Activated T-cell treated with anti-CD3 and anti-CD28 coated beads for 1 hour (primary cell): ENCODE measurements around the gene KNSTRN.
A peak's percentile ranks its signal among the peaks of the same experiment; 100 is the strongest.

Source experiments
- DNase-seq: peaks from one replicate; pipeline ENCODE4 v3.0.0-alpha.2; 2020; ENCODE audit warnings: low read depth

The KNSTRN gene

DNA sequence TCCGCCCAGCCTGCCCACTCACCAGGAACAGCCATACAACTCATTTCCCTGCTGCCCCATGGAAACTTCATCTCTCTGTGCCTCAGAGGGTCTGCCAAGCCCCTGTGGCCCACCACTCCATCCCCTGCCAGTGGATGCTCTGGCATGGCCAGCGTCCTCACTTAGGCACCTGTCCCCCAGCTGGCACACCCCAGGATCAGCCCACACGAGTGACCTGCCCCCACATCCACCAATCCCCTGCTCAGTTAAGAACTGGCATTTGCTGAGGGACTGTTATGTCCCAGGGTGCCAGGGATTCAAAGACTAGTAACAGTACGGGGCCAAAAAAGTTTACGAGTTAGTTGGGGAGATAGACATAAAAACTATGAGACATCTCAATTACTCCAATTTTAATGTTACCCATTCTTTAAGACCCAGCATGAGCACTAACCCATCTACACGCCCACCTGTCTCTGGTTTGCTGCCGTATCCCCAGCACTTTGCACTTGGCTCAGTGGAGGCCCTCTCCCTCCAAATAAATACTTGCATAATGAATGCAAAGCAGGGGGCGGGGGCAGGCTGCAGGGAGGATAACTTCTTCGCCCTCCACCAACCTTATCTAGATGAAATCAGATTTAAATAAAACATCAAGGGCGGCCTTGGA, 46.7 kb downstream of the KNSTRN start:
- no peak for DNase-seq

DNA sequence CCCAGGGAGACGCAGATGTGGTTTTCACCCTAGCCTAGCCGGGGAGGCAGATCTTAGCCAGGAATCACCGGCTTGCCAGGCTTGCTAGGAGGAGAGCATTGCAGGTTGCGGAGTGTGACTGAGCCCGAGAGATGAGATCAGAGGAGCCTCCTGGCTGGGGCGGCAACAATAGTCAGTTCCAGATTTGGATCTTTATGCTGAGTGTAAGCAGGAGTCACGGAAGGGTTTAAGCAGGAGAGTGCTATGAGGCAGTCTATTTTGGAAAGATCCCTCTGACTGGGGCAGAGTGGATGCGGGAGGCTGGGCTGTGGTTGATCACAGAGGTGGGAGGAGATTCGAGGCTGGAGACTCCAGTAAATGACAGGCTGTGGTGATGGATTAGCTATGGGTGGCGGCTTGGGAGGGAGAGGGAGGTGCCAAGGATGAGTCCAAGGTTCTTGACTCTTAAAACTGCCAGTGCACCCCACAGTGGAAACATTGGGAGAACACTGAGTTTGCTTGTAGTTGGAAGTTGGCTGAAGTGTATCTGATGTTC, 47.8 kb downstream of the KNSTRN start:
- DNase-seq, result no peak

DNA sequence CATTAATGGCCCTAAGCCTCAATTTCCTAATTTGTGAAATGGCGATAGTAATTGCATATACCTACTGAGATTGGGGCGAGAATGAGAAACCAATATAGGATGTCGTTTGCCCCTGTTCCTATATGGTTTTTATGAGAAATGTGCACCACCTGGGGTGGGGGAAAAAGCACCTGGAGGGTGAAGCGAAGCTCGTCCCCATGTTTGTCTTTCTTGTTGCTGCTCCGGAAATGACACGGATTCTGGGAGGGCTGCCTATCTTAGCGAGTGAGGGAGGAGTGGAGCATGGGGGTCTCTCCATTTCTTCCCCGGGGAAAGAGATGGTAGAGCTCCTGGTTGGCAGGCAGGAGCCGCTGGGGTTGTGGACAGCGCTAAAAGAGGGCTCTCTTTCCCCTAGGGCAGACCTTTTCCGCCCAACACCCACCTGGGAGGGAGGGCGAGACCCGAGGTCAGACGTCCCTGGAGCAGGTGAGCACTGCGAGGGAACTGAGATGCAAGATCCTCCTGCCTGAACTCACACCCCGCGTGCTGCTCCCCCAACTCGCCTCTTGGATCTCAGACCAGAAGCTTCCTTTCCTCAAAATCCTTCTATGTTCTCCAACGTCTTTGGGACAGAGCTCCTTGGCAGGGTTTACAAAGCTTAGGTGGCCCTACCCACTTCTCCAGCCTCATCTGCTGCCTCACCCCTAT, 52.6 kb downstream of the KNSTRN start:
- no peak for DNase-seq

DNA sequence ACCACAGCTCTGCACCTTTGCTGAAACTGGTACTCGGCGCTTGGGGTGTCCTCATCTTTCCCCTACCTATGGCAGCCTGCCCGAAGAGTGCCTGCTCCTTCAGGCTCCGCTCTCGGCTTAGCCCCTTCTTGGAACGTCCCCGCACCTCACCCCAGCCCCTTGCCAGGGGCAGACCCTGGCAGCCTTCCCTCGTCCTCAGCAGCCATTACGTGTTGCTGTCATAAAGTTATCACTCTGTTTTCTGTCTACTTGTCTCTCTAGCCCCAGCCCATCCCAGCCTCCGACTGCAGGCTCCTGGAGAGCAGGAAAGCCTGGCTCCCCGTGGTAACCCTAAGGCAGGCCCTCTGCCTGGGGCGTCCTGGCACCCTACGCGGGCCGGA, 53.2 kb downstream of the KNSTRN start:
- DNase-seq, result no peak

DNA sequence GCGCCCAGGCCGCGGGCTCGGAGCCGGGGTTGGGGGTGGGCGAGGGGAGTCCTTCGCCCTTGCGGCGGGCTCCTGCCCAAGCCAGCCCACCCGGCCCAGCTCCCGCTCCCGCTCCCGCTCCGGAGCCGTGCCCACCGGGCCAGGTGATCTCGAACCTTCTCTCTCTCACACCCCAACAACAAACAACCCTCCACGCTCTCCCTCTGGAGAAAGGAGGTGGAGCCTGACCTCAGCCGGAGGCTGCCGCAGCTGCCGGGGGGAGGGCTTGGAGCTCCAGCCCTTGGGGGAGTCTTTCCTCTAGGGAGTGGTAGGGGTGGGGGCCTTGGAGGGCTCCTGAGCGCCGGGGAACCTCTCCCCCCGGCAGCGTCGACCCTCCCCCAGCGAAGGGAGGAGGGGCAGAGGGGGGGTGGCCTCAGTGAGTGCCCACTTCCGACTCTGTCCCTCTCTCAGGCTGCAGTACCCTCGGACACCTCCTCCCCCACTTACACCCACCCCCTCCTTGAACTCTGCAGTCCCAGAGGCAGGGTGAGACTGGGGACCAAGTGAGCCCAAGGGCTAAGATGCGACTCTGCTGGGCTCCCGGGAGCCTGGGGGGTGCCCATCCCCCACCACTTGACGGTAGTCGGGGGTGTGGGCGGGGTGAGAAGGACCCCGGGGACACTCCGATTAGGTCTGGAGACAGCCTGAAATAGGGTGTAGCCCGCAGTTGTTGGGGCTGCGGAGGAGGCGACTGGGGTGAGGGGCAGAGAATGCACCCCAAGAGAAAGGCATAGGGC, 53.8 kb downstream of the KNSTRN start:
- no peak for DNase-seq

DNA sequence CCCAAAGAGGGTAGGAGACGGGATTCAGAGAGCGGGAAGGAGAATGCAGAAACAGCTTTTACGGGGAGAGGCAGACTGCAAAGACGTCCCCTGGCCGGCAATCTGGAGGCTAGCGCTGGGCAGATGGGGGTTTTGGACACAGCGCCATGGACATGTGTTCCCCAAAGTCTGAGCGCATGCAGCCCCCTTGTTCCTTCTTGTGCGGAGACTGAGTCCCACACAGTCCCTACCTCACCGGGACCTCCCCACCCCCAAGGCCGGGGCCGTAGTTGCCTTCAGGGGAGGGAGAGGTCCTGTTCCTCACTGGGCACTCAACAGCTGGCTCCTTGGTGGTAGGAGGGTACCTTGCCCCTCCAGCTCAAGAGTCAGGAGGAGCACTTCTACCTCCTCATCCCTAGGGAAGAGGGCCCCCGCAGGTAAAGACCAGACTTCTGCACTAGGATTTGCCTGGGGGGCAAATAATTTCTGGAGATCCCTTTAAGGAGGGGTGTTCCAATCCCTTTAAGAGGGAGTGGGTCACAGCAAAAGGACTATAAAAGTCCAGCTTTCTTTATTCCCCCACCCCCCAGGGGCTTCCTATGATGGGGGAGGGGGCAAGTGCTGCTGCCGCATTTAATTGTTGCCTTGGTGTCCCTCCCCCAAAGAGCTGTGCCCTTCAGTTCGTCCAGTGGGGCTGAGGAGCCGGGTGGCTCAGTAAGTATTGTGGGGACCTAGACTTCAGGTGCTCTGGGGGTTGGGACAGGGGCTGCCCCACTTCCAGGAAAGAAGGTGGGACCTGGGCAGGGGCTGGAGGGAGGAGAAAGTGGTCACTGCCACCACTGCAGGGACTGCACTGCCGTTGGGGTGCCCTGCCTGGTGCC, 54.6 kb downstream of the KNSTRN start:
- DNase-seq, result no peak

DNA sequence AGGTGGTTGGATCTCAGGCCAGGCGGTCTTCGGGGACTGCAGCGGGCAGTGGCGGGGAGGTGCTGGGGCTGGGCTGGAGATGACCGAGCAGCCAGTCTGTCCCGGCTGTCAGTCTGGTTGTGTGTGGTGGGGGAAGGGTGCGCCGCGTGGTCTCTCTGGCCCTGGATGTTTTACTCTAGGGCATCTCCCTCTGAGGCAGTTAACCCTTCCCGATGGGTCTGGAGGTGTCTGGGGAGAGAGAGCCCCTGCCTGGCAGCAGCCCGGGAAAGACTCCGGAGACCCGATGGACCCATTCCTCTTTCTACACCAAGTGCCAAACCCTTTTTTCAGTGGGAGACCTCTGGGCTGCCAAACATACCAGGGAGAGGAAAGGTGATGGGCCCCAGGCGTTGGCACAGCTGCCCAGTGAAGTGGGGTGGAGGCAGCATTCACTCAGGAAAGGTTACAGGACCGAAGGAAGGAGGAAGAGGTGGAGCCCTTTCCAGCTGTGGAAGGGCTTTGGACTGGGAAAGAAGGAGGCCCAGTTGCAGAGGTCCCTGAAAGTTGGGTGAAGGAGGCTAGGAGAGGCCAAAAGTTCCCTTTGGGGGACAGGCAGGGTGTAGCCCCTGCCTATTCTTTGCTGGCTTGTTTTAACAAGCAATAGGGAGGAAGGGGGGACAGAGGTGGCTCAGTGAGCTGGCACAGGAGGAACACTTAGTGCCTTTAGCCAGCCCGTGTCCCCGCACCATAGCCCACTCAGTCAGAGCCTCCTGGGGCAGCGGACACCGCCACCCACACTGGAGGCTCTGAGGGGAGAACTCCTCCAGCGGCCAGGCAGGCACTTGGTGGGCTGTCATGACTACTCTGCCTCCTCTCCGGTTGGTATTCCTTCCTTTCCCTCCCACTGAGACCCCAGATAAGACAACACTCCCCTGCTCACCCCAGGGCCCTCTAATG, 55.5 kb downstream of the KNSTRN start:
- no peak for DNase-seq

DNA sequence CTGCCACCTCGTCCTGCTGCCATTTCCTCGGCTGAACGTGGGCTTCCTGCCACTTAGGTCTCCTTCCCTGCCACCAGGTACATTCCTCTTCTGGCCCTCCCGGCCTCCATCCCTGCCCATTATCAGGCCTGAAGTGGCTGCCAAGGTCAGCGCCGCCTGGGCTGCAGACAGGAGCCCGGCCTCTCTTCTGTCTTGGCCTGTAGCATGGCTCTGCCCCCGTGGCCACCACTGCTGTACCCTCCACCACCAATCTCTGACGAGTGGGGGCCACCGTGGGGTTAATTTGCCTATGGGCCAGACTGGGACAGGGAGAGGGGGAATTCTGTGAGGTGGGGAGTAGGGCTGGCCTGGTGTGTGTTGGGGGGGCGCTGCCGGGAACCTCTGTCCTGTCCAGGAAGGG, 56.2 kb downstream of the KNSTRN start:
- no peak for DNase-seq

DNA sequence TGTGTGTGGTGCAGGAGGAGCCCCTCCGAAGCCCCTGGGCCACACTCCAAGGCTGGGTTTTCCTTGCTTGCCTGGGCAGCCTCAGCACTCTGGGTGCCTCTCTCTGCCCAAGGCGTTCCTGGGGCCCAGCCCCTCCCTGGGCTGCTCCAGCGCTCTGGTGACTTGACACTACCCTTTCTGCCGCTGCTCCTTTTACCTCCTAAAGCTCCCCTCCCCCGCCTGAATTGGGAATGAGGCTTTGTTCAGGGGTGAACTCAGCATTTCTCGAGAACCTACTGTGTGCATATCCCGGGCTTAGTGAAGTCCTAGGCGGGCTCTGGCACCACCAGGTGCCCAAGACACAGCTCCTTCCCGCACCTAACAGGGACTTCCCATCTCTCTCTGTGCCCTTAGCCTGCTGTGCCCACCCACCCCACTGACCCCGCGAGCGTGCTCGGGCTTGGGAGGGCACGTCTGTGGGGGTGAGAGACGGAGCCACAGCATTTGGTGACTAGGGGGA, 57.0 kb downstream of the KNSTRN start:
- no peak for DNase-seq

DNA sequence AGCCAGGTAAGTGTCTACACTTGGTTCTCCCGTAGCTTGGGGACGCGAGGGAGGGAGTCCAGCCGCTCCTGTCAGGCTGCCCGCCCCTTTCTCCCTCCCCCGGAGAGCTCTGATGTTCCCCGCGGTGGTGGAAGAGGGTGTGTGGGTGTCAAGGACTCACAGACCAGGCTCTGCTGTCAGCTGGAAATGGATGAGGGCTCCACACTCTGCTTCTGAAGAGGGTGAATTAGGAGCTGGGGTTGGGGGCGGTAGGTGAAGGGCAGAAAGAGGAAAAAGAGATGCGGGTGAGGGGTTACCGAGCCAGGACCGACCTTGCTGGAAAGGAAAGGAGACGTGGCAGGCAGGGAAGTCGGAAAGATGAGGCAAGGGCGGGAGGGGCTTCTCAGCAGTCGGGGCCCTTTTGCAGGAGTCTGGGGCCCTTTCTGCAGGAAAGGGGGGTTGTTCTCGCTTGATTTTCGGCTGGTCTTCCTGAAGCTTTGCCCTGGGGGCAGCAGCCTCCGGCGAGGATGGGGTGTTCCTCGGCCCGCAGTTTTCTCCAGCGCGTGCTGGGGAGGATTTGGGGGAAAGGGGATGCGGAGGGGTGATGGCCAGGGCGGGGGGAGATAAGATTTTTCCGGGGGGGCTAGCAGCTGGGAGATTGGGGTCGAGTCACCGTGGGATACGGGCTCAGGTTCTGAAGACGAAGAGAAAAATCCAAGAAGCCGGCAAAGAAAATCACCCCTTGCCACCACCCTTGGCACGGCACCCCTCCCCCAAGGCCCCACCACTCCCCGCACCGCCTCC, 57.6 kb downstream of the KNSTRN start:
- DNase-seq, result peak; percentile 16

DNA sequence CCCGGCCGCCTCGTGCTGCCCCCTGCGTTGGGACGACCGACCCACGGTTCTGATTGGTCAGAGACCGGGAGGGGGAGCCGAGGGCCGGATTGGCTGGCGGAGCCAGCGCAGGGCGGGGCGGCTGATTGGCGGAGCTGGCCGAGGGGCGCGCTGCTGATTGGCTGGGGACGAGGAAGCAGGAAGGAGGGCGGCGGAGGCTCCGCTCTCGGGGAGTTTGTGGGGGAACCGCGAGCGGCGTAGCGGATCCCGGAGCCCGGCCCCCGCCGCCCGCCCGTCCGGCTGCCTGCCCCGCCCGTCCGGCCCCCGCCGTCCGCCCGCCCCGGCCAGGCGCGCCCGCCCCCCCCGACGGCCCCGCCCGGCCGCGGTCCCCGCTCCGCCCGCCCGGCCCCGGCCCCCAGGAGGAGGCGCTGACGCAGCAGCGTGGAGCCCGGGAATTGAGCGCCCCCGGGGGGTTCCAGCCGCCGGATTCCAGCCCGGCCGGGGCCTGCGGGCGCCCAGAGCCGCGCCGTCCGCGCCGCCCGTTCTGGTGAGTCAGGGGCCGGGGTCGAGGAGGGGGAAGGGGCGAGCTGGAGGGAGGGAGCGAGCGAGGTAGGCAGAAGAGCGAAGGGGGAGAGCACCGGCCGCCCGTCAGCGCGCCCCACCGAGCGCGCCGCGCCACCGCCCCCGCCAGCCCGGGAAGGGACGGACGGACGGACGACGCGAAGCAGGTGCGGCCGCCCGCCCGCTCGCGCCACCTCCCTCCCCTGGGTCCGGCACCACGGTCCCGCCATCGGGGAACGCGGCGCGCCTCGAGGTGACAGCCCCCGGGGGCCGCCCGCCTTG, 58.4 kb downstream of the KNSTRN start, which contains the start of gene BAHD1:
BAHD1 (plus strand) TSS at position 211 of the 822 bp plus-strand sequence. CDS start 17,512 bp downstream, outside the sequence.
- peak; percentile 89 for DNase-seq

DNA sequence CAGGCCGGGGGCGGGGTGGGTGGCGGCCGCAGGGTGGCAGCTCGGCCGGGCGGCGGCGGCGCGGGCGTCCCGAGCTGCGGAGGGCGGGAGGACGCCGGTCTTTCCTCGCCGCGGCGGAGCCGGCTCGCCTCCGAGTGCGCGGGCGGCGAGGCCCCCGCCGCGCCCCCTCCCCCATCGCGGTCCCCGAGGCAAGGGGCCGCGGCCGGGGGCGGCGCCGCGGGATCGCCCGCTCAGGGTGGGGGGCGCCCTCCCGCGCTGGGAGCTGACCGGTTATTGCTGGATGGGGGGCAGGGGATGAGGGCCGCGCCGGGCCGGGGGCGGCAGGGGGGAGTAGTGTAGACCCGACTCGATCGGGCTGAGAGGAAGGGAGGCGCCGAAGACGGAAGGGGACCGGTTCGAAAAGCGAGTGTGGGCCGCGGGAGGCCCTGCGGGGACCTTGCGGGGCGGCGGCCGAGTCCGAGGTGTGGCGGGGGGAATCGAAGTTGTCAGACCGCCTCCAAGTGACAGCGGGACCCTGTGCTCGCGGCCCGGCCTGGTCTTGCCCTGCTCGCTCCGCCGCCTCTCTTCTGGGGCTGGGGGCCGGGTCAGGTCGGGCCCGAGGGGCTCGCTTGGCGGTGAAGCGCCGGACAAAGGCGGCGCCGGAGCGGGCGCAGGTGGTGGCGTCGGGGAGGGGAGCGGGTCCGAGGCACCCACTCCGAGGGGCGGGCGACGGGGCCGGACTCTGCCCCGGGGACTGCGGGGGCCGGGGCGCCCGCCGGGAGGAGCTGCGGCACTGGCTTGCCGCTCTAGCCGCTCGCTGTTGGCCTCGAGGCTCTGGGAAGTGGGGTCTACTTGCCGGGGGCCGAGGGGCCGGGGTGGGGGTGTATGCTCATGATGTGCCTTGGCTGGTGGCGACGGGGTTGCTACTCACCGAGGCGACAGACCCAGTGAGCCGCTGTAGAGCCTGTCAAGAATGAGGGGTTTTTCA, 59.3 kb downstream of the KNSTRN start:
- DNase-seq, result peak; percentile 12

DNA sequence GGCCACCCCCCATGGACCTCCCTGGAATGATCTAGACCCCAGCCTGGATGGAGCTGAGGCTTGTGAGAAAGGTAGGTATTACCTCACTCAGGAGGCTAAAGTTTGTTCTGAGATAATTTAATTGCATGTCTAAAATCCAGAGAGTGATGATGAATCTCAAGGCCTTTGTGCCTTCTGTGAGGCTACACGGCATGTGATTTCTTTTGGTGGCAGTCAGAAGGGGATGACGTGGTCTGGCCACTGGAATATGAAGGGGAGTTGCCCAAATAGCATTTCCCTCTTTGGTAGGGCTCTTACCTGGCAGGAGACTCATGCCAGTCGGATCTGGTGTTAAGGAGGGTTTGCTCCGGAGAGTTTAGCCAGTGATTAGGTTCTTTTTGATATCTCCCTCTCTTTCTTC, 60.7 kb downstream of the KNSTRN start:
- no peak for DNase-seq

DNA sequence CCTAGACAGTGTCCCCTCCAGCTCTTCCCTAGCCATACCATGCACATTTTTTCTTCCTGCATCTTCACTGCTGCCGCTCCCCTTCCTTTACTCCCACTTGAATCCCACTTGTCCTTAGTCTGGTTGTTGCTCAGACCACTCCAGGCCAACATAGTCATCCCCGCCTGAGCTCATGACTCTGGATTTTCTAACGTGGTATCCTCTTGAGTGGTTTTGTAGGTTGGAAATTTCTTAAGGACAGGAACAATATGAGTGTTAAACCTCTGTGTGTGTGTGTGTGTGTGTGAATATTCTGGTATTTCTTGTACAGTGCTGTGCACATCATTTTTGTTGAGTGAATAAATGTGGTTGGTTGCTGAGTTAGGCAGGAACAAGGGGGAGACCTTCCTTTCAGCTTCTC, 61.3 kb downstream of the KNSTRN start:
- DNase-seq, result no peak
